Heart left ventricle (tissue), 13 donors: ENCODE data around the gene SHISA9.

Experiments used
- POLR2A ChIP-seq, 2 donors: fragments of 450-650 bp; IDR thresholded peaks; one replicate each; pipeline ENCODE4 v1.6.1; 2017; ENCODE audit warnings: antibody characterized with exemption in 2 of 2, mild to moderate bottlenecking in 2 of 2, moderate library complexity in 2 of 2
- TF ChIP-seq, protein P1 (sequence below), 12 donors: fragments of 200-600 bp; sonication (generic) in 4 of 12; IDR thresholded peaks; one replicate each; pipeline versions ENCODE4 v1.5.0 to v1.8.0; 2018 to 2022; ENCODE audit warnings: antibody characterized with exemption in 12 of 12, mild to moderate bottlenecking in 5 of 12
- donor health status: ischemic (EF 13 %, LVEDD 7.1; RV severe dilation, severe dysfunction).
- donor health status: DM: no; HTN: yes; CAD: no.
- donor health status: DM: no; HTN: no; CAD: no.
- donor health status: ischemic (EF 25% LVEDD 6.9; RV normal size, moderate dysfunction).
- donor health status: ischemic (EF 25% LVEDD 5.7; RV mildly dilated, moderate dysfunction).
- donor health status: ischemic (EF 35%, LVEDD 5.7; RV mildly dilated, moderate dysfunction).
- donor health status: nonischemic (EF 11% LVEDD 7.7; RV severe dilation, severe dysfunction).
- donor health status: DM: yes; HTN: yes; CAD: no.
- donor health status: PGD.
- donor health status: ischemic (EF 29% LVEDD 5.4; RV normal size, mild dysfunction).
- donor health status: nonischemic (EF 23%, LVEDD 6.1; RV moderate dilation, normal function).

DNA sequence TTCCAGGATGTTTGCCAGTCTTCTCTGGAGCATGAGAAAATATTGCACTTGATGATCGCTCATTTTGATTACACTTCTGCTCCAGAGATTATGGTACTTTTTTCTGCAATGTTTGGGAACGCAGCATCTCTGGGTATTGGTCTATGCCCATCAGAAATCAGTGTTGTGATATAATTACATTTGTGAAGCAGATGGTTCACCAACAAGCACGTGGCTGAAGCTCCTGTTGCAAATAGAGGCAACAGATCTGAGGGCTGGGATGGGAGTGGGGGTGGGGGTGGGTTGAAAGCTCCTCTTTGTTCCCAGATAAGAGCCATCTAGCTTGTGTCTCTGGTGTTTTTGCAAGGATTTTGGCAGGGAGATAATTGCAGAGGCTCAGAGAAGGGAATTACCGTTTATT is 252.3 kb downstream of the SHISA9 start:
- TF ChIP-seq, protein P1, sequence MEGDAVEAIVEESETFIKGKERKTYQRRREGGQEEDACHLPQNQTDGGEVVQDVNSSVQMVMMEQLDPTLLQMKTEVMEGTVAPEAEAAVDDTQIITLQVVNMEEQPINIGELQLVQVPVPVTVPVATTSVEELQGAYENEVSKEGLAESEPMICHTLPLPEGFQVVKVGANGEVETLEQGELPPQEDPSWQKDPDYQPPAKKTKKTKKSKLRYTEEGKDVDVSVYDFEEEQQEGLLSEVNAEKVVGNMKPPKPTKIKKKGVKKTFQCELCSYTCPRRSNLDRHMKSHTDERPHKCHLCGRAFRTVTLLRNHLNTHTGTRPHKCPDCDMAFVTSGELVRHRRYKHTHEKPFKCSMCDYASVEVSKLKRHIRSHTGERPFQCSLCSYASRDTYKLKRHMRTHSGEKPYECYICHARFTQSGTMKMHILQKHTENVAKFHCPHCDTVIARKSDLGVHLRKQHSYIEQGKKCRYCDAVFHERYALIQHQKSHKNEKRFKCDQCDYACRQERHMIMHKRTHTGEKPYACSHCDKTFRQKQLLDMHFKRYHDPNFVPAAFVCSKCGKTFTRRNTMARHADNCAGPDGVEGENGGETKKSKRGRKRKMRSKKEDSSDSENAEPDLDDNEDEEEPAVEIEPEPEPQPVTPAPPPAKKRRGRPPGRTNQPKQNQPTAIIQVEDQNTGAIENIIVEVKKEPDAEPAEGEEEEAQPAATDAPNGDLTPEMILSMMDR (IDR thresholded peaks at IDR 0.05): no peak
- no peak for TF ChIP-seq POLR2A (IDR thresholded peaks at IDR 0.05)
